ENCODE data around the gene ACO2. TPM values are rescaled to one million over a fixed set of nuclear protein-coding genes. Genes with fewer than 3 reads are reported as not detected.

The ACO2 gene
- total and polyA plus RNA-seq, 2 of the 13 experiments (the other 11 are each of a cell fraction or from before 2014, with no cell fraction given) = 19.2 to 45.6 TPM

DNA sequence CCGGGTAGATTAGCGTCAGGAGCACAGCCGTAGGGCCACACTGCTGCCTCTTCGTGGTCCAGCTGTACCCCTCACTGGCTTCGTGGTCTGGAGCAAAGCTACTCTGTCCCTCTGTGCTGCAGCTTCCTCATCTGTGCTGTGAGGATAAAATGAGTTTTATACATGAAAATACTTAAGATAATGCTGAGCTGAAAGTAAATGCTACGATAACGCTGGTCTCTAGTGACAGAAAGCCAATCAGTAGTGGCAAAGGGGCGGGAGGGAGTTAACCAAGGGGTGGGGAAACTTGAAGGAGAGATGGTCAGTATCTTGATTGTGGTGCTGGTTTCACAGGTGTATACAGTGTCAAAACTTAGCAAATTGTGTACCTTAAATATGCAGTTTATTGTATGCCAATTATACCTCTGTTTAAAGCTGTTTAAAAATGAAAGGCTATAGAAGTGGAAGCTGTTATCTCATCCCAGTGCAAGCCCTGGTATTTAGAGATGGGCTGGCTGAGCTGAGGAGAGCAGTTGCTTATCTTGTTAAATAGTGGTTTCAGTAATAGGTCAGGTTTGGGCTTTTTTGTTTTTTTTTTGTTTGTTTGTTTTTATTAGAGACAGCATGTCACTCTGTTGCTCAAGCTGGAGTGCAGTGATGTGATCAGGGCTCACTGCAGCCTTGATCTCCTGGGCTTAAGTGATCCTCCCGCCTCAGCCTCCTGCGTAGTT, 36.7 kb downstream of the ACO2 start:
- Histone ChIP-seq H3K9me3 (ENCODE audit: low read length) (no peaks in the 10 kb centered on the region), H3K4me1 (ENCODE audit: insufficient read depth, low read length) (no peaks in the 10 kb centered on the region), H4K20me1 (ENCODE audit: insufficient read depth, low read length) (no peaks in the 10 kb centered on the region), H3K4me3 (replicated peaks in 1 of 3; ENCODE audit: insufficient read depth in 1 of 3, low read depth in 2 of 3, low read length in 3 of 3) (no peak overlapping the region), H3K27me3 (ENCODE audit: control insufficient read depth in 1 of 2, insufficient read depth in 2 of 2, low read length in 2 of 2) (no peaks in the 10 kb centered on the region), H2AFZ (ENCODE audit: low read length) (no peak overlapping the region), H3K79me2 (ENCODE audit: insufficient read depth, low read length) (no peaks in the 10 kb centered on the region), H3K36me3 (replicated peaks in 1 of 2; ENCODE audit: control insufficient read depth in 1 of 2, insufficient read depth in 2 of 2, low read length in 2 of 2) (peaks cover 19 to 61% of the 10 kb centered on the region in 2 experiments; a peak in 4 of 5 replicates), H3K4me2 (ENCODE audit: low read depth, low read length) (no peak overlapping the region), H3K27ac (ENCODE audit: extremely low read length, insufficient read depth, low read length) (no peak overlapping the region), H3K9ac (ENCODE audit: insufficient read depth, low read depth, low read length) (no peak overlapping the region)
- ATAC-seq (no peak), FAIRE-seq (no peak), DNase-seq (ENCODE audit: low spot score) (no peak)
- TF ChIP-seq, protein P1, sequence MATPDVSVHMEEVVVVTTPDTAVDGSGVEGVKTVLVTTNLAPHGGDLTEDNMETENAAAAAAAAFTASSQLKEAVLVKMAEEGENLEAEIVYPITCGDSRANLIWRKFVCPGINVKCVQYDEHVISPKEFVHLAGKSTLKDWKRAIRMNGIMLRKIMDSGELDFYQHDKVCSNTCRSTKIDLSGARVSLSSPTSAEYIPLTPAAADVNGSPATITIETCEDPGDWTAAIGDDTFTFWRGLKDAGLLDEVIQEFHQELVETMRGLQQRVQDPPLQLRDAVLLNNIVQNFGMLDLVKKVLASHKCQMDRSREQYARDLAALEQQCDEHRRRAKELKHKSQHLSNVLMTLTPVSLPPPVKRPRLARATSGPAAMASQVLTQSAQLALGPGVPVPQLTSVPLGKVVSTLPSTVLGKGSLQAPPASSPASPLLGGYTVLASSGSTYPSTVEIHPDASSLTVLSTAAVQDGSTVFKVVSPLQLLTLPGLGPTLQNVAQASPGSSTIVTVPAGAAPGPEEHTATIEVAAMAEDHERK (CRISPR knock-in tag; IDR thresholded peaks at IDR 0.05; ENCODE audit: low read depth) = no peak
- TF ChIP-seq IKZF1 (IDR thresholded peaks at IDR 0.05) = no peak
- TF ChIP-seq, protein P2, sequence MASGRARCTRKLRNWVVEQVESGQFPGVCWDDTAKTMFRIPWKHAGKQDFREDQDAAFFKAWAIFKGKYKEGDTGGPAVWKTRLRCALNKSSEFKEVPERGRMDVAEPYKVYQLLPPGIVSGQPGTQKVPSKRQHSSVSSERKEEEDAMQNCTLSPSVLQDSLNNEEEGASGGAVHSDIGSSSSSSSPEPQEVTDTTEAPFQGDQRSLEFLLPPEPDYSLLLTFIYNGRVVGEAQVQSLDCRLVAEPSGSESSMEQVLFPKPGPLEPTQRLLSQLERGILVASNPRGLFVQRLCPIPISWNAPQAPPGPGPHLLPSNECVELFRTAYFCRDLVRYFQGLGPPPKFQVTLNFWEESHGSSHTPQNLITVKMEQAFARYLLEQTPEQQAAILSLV (CRISPR knock-in tag; IDR thresholded peaks at IDR 0.05; ENCODE audit: borderline replicate concordance) = no peak
- TF ChIP-seq ZNF33B (CRISPR knock-in tag; IDR thresholded peaks at IDR 0.05) = no peak
- TF ChIP-seq ZNF101 (CRISPR knock-in tag; IDR thresholded peaks at IDR 0.05; ENCODE audit: borderline replicate concordance, low read depth) = no peak
- no peak for TF ChIP-seq KDM4B (CRISPR knock-in tag; IDR thresholded peaks at IDR 0.05)
- TF ChIP-seq, protein P3, sequence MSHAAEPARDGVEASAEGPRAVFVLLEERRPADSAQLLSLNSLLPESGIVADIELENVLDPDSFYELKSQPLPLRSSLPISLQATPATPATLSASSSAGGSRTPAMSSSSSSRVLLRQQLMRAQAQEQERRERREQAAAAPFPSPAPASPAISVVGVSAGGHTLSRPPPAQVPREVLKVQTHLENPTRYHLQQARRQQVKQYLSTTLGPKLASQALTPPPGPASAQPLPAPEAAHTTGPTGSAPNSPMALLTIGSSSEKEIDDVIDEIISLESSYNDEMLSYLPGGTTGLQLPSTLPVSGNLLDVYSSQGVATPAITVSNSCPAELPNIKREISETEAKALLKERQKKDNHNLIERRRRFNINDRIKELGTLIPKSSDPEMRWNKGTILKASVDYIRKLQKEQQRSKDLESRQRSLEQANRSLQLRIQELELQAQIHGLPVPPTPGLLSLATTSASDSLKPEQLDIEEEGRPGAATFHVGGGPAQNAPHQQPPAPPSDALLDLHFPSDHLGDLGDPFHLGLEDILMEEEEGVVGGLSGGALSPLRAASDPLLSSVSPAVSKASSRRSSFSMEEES (CRISPR knock-in tag; IDR thresholded peaks at IDR 0.05) = no peak
- TF ChIP-seq, protein P4, sequence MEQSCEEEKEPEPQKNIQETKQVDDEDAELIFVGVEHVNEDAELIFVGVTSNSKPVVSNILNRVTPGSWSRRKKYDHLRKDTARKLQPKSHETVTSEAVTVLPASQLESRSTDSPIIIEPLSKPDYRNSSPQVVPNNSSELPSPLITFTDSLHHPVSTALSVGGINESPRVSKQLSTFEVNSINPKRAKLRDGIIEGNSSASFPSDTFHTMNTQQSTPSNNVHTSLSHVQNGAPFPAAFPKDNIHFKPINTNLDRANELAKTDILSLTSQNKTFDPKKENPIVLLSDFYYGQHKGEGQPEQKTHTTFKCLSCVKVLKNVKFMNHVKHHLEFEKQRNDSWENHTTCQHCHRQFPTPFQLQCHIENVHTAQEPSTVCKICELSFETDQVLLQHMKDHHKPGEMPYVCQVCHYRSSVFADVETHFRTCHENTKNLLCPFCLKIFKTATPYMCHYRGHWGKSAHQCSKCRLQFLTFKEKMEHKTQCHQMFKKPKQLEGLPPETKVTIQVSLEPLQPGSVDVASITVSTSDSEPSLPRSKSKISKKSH (CRISPR knock-in tag; IDR thresholded peaks at IDR 0.05; ENCODE audit: borderline replicate concordance) = no peak
- BruUV-seq (replicated peaks) = no TSS peak
- in situ Hi-C loops (cut with HindIII; ENCODE audit: extremely low pct_ligation_motif_present, low pct_unique_long_range_greater_than_20kb) = no loop called here
- WGBS (ENCODE audit: low lambda C conversion rate) = 97% methylated on average over 10 of the region's 10 CpGs
- ChIA-PET CTCF (ENCODE audit: low intra/inter-chr PET ratio, low total read pairs) (no interaction called here), POLR2A (interaction anchor here (1.1 kb wide), 1 partner anchor 59 kb away, joined by 3 read pairs; the partner anchor contains the start of gene TOB2)
- intact Hi-C loops (cut with micrococcal nuclease; ENCODE audit: unreplicated experiment) = no loop called here

Data from HepG2 (cell line).